Measurements from ENCODE around the gene CD300LG.
A peak's percentile ranks its signal among the peaks of the same experiment; 100 is the strongest.
"Not testable (repeated sequence)": the region's sequence is repeated elsewhere in the genome, so short reads cannot be mapped to it uniquely, and the experiment has no call there.

The CD300LG gene

DNA sequence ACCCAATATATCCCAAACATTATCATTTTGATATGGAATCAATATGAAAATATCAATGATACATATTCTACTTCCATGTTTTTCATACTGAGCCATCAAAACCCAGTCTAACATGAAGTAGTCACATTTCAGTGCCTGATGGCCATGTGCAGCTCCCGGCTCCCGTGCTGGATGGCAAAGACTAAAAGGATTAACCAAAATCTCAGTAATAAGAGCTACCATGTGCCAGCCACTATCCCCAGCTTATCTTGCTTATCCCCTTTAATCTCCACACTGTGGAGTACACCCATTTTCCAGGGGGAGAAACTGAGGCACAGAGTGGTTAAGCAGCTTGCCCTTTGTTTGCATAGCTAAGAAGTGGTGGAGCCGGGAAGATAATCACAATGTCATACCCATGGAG is 9.2 kb downstream of the CD300LG start:
- DNase-seq, result no peak

DNA sequence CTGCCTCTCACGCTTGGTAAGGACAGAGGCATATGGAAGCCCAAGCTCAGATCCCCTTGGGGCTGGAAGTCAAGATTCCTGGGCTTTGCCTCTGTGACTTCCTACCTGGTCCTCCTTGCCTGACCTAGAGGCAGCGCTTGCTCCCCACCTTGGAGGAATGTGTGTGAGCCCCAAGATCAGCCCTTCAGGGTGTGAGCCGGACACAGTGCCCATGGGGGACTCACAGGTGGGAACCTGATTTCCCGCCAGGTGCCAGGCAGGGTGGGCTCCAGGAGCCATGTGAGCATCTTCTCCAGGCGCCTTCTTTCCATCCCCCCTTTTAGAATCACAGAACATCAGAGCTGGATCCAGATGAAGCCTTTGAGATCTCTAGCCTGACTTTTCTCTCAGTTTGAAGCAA is 10.2 kb downstream of the CD300LG start:
- DNase-seq, result no peak

DNA sequence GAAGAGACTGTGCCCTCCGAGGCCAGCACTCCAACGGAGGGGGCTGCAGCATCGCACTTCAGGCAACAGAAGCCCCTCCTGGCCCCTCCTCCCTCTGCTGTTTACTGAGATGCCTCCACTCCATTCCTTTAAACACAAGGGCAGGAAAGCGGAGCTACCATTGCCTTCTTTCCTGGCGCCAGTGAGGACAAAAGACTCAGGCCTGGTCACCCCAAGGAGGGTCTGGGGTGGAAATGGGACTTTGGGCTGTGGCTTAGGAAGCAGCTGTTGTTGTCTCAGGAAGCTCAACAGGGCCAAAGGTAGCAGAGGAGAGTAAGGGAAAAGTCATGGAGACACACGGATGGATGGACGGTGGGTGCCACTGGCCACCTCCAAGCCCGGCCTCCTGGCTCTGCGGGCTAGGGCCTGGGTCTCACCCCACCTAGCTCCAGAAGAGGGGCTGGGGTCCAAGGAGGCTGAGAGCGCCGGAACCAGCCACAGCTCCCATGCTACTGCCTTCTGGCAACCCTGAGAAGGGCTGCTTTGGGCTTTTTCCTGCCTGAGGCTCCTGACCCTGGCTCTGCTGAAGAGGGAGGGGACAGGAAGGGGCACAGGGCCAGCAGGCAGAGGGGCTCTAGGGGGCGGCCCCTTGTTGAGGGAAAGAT is 11.1 kb downstream of the CD300LG start:
- no peak for DNase-seq

DNA sequence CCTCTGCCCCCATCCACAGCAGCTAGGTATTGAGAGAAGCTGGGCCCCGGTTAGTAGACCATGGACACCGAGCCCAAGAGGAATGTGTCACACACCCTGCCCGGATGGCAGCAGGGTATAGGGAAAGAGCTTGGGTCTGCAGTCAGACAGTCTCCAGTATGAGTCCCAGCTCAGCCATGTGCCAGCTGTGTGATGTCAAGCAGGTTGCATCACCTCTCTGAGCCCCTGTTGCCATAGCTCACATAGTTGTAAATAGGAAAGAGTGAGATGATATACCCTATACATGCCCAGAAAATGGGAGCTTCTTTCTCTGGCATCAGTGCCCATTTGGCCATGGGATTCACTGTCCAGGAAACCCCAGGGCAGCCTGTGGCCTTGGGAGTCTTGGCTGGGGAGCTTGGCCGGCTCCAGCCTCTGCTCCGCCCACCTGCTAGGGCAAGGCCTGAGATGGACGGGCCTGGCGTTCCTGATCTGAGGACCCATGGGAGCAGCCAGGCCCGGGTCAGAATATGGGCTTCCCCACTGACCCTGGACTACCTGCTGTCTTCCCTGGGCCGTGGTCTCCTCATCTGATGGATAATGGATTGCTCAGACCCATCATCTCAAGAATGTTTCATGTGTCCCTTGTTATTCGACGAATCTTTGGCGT is 13.2 kb downstream of the CD300LG start:
- no peak for DNase-seq

DNA sequence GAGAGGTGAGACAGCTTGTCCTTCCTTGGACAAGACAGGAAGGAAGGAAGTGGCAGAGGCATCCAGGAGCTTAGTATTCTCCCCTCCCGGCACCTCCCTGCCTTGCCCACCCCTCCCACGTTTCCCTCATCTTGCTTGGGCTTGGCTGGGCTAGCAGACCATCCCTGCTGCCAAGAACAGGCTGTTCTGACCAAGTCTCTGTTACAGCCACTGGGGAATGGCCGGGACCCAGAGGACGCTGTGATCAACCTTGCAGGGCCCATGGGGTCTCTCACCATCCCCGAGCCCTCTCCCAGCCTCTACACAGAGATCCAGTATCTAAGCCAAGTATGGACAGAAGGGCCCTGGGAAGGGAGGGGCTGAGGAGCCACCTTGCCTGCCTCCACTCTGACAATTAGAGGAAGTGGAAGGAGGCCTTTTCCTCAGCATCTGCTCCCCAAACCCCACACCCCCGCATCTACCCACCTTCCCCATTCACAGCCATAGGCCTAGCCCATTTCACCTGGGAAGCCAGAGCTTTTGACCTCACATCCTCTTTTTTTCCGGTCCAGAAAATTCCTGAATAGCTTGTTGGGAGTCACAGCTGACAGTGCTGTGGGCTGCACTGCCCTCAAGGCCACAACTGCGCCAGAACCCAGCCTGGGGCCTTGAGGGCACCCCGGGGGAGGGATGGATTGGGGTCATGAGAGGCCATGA is 14.1 kb downstream of the CD300LG start:
- no peak for DNase-seq

DNA sequence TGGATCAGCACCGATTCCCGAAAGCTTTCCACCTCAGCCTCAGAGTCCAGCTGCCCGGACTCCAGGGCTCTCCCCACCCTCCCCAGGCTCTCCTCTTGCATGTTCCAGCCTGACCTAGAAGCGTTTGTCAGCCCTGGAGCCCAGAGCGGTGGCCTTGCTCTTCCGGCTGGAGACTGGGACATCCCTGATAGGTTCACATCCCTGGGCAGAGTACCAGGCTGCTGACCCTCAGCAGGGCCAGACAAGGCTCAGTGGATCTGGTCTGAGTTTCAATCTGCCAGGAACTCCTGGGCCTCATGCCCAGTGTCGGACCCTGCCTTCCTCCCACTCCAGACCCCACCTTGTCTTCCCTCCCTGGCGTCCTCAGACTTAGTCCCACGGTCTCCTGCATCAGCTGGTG is 15.0 kb downstream of the CD300LG start:
- no peak for DNase-seq

DNA sequence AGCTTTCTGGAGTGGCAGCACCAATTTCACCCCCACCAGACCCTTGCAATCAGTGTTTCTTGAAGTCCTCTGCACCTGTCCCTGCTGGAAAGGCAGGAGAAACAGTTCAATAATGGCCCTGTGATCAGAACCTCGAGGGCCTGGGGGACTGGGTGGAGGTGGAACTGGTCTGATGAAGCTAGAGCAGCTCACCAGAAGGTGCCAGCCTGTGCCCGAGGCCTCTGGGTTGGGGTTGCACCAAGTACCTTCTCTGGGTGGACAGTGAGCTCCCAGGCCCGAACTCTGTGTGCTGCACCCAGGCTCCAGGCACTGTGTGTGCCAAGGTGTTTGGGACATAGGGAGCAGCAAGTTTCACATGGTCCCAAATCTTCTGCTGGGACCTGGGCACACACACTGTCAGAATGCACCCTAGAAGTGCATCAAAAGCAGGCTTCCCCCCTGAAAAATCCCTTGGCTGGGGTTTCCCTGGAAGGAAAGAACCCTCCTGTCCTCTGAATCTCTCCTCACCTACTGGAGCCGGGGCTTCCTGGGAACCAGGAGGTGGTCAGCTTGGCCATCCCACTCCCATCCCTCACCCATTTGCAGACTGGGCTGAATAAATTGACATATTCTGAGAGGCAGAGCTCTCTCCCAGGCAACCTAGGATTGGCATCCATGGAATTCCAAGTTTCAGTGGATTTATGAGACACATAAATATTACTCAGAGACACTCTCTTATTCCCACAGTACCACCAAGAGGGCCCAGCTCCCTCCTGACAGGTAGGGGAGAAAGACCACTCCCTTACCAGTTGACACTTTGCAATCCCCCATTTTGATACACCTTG is 17.4 kb downstream of the CD300LG start:
- no peak for DNase-seq

DNA sequence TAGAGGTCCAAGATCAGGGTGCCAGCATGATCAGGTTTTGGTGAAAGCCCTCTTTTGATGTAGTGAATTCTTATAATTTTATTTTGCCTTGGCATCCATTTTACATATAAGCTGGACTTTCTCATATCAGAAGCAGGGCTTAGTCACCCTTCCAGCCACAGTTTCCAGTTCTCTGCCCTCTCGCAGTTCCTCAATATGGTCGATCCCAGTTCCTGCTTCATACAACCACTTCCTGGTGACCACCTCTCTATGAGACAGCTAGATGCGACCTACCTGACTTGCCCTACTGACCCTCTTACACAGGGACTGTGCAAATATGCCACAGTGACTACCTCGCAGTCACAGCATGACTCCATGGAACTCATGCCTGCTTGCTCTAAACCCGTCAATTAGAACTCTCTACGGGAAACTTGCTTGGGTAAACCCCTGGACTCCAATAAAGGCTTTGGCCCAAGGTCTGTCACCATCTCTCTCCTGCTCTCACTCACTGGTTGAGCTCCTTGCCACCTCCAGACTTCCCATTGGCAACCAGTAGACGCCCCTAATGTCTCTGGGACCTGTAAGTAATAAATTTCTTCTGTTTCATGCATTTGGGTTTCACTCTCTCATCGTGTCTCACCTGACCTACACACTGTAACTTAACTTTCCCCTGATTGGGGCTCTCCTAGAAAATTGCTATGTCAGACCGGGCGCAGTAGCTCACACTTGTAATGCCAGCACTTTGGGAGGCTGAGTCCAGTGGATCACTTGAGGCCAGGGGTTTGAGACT is 21.4 kb downstream of the CD300LG start:
- no peak for DNase-seq

DNA sequence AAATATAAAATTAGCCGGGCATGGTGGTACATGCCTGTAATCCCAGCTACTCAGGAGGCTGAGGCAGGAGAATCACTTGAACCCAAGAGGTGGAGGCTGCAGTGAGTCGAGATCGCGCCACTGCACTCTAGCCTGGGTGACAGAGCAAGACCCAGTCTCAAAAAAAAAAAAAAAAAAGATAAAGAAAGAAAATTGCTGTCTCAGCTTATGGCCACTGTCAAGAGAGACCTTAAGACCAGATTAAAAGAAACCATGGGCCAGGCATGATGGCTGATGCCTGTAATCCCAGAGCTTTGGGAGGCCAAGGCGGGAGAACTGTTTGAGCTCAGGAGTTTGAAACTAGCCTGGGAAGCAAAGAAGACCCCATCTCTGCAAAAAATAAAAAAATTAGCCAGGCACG is 22.1 kb downstream of the CD300LG start:
- DNase-seq, result not testable (repeated sequence)

DNA sequence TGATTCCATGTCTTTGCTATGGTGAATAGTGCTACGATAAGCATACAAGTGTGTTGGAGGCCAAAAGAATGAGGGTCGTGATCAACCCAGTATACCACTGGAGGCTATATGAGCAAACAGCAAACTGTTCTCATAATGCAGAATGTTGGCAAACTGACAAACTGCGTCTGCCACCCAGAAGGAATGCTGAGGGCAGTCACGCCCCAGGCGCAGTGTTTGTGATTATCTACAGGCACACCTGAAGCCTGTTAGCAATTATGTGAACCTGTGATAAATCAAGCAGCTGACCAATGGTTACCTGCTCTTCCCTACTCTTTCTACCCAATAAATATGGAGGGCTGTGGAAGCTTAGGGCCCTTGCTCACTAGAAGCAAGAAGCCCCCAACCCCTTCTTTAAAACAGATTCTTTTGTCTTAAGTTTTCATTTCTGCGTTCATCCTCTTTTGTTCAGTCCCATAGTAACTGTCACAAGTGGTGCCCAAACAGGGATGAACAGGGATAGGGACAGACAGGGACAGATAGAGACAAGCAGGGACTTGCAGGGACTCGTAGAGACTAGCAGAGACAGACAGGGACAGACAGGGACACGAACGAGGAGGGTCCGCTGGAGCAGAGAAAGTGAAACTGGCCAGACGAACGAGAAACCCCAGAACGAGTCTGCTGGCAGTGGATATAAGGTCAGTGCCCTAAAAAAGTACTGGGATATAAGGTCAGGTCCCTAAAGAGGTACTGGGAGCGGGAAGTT is 25.1 kb downstream of the CD300LG start:
- no peak for DNase-seq

DNA sequence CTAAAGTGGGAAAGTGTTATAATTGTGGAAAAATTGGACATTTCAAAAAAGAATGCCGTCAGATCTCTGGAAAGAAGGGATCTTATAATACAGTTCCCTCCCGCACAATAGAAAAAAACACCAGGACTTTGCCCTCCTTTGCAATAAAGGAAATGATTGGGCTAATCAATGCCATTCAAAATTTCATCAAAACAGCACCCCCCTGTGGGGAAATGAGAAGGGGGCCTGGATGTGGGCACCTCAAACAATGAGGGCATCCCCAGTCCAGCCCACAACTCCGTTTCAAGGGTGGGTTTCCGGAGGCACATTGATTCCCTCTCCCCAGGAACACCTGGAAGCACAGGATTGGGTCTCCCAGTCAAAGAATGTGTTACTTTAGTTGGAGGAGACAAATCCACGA is 26.1 kb downstream of the CD300LG start:
- no peak for DNase-seq

DNA sequence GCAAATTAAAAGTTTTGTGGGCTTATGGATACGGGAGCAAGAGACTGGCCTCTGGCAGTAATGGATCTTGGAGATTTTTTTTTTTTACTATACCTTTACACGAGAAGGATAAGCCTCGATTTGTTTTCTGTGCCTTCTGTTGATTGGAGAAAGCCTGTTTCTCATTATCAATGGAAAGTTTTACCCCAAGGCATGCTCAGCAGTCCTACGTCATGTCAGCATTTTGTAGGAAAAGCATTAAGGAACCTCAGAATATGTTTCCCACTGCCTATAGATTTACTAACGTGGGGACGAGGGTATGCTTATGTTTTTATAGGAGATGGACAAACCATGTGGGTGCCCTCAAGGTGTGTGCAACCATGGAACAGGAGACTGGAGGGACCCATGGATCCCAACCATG is 26.8 kb downstream of the CD300LG start:
- no peak for DNase-seq

DNA sequence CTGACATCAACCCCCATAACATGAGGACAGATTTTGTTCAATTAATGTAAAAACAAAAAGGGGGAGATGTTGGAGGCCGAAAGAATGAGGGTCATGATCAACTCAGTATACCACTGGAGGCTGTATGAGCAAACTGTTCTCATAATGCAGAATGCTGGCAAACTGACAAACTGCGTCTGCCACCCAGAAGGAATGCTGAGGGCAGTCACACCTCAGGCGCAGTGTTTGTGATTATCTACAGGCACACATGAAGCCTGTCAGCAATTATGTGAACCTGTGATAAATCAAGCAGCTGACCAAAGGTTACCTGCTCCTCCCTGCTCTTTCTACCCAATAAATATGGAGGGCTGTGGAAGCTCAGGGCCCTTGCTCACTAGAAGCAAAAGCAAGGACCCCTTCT is 27.3 kb downstream of the CD300LG start:
- no peak for DNase-seq

DNA sequence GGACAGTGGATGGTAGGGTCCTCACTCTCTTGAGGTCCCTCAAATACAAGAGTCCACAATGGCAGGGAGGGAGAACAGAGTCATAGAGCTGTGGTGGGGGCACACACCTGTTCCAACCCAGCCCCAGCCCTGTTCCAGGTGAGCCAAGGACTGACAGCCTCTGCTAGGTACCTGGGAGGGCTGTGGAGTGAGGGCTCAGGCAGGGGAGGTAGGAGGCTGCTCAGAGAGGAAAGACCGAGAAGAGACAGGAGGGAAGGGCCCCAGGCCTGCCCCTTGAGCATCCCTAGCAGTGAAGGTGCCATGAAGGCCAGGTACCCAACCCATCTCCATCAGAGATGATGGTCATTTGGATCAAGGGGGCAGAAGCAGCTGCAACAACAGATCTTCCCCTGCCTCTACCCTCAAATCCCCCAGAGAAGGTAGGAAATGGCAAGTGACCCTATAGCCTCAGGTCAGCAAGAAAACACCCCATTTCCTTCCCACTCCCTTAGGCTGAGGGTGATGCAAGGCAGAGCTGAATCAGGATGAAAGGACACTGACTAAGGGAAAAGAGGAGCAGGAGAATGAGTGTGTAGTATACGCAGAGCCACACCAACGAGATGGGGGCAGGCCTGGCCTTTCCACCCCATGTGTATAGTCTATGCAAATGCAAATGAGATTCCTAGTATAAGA is 28.6 kb downstream of the CD300LG start:
- DNase-seq, result no peak

DNA sequence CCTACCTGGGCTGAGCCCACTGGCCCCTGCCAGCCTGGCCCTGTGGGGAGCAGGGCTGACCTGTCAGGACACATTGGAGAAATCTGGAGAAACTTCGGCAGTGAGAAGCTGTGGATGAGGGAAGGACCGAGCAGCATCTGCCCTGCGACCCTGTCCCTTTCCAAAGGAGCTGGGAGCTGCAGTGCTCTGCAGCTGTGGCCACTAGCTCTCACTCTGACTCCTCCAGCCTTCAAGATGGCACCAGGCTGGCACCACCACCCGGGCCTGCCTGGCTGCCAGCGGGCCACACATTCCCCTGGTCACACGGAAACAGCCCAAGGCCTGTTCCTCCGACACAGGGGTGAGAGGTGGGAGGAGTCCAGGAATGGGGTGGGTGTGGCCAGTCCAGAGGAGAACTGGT is 30.1 kb downstream of the CD300LG start:
- DNase-seq, result no peak

DNA sequence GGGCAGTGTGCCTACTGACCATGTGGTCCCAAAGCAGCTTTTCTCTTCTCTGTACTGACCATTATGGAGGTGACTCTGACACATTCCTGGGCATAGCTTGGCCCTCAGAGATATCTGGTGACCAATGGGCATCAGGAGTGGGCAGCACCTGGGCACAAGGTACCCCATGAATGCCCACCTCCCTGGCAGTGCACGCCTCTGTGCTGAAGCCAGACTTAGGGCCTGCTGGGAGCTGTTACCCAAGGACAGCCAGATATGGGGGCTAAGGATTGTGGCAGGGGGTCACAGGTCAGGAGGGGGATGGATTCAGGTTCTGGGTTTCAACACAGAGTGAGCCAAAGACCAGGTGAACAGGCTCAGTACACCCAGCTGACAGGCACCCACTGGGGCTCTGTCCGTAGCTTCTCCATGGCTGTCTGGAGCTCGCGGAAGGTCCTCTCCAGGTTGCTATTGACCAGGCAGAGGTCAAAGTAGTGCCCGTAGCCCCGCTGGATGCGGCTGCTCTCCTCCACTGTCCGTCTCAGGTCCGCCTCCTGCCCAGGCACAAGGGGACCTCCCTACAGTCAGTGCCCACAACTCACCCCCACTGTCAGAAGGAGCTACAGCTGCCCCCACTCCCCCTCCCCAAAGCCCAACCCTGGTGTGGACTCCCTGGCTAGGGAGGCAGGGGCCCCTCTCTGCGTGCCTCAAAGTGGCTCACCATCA is 30.6 kb downstream of the CD300LG start:
- DNase-seq, result no peak

DNA sequence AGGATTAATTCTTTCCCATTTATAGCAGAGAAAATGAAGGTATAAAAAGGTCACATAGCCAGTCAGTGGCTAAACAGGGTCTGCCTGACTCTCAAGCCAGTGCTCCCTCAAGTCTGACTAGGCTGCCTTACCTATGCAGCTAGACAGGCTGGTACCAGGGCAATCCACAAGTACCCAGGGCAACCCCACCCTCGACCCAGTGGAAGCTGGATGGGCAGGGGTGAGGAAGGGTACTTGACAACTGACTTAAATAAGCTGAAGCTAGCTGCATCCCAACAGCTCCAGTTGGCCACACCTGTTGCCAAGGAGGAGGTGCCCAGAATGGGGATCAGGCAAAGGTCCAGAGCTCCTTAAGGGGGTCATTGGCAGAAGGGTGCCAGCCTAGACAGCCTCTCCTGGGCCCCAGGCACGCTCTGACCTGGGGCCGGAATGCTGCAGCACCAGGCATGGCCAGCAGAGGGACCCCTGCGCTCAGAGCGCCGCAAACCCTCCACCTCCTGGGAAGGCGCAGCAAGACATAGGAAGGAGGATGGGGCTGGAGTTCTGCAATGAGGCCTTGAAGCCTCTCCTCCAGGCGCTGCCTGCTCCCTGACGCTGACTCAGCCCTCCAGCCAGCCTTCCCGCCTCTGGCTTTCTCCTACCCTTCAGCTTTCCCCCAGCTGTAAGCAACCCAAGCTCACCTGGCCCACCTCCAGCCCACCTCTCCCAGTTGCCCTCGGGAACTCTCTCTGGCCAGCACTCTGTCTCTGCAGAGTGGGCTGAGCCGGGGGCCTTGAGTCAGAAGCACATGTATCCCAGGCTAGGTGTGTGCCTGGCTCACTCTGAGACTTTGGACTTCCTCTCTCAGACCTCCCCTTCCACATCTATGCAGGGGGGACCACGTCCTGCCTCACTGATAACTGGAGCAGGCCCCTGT is 31.5 kb downstream of the CD300LG start:
- peak; percentile 66 for DNase-seq

DNA sequence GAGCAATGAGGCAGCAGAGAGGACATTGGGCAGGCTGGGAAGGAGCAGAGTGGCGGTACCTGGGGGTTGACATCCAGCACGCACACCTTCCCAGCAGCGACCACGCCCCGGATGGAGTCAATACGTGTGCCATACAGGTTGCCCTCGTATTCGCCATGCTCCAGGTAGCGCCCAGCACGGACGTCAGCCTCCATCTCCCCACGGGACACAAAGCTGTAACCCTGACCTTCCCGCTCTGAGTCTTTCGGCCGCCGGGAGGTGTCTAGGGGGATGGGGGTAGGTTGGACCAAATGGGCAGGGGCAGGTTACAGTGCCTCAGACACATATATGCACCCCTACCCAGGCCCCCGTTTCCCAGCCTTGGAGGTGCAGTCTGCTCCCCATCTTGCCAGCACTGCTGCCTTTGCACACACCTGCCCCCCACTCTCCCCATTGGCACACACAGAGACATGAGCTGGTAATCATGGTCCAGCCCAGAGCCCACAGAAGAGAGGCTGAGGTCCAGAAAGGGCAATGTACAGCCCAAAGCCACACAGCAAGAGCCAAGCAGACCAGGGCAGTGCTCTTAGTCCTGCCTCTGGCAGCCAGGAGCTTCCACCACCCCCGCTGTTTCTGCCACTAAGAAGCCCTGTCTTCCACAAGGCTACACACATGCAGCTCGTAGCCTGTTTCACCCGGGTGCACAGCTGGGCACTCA is 32.9 kb downstream of the CD300LG start:
- DNase-seq, result no peak

DNA sequence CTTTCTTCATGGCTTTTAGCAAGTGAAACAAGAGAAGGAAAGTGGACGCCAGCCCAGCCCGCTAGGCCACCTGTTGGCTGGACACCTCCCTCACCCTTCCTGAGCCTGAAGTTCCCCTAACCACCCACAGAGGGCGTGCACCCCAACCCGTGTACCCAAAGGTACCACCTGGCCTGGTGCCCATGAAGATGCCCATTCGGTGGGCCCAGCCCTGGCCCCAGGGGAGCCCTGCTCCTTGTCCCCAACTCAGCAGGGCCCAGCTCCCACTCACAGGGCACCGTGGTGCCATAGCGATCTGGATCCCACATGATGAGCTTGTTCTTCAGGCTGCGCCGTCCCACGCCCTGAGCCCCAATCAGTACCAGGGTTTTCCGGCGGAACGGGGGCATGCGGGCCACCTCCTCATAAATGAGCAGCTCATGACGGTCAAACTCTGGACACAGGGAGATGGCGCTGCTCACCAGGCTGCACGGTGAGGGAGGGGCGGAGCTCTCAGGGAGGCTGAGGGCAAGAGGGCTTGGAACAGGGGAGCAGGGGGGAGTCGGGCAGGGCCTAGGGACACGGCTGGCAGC is 33.5 kb downstream of the CD300LG start:
- DNase-seq, result no peak

All from NCI-H2171 treated with DMSO at 0.1 percent for 48 hours (cell line).